Hepatocyte (in vitro differentiated cells): ENCODE results near the gene HHAT.

ENCODE experiments used
- EZH2phosphoT487 ChIP-seq: fragments of 200-600 bp; sonication (generic); IDR thresholded peaks from one replicate; pipeline ENCODE4 v1.6.1; 2018; ENCODE audit warnings: antibody characterized with exemption, mild to moderate bottlenecking, low read depth, moderate library complexity; ENCODE audit not compliant: unreplicated experiment, severe bottlenecking
- TF ChIP-seq, protein P1 (sequence below): fragments of 200-600 bp; sonication (generic); IDR thresholded peaks from 2 replicates; pipeline ENCODE4 v1.5.1; 2016; ENCODE audit warnings: antibody characterized with exemption, mild to moderate bottlenecking; ENCODE audit not compliant: poor library complexity

DNA sequence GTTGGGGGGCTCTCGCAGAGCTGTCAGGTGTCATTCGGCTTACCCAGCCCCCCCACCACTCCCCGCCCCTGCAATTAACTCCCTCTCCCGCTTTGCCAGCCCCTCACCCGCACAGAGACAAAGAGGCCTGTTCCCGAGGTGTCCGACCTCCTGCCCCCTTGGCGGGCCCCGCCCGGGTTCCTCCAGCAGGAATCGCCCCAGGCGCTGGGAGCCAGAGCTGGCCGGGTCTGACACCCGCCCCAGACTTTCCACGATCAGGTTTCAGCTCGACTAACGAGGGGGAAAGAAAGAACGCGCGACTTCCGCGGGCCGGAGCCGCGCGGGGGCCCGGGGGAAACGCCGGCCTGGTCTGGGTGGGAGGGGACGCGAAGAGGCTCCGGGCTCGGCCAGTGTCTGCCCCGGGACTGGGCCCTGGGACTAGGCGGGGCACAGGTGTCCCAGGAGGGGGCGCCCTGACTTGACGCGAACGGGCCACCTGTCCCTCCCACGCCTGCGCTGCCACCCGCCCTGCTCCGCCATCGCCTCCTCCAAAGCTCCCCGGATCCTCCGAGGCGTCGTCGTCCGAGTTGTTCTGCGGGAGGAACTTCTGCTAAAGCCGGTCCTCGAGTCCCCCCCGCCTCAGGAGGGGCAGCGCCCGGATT is 36.4 kb upstream of the HHAT start:
- TF ChIP-seq, protein P1, sequence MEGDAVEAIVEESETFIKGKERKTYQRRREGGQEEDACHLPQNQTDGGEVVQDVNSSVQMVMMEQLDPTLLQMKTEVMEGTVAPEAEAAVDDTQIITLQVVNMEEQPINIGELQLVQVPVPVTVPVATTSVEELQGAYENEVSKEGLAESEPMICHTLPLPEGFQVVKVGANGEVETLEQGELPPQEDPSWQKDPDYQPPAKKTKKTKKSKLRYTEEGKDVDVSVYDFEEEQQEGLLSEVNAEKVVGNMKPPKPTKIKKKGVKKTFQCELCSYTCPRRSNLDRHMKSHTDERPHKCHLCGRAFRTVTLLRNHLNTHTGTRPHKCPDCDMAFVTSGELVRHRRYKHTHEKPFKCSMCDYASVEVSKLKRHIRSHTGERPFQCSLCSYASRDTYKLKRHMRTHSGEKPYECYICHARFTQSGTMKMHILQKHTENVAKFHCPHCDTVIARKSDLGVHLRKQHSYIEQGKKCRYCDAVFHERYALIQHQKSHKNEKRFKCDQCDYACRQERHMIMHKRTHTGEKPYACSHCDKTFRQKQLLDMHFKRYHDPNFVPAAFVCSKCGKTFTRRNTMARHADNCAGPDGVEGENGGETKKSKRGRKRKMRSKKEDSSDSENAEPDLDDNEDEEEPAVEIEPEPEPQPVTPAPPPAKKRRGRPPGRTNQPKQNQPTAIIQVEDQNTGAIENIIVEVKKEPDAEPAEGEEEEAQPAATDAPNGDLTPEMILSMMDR: peak; percentile 45
- TF ChIP-seq EZH2phosphoT487: no peak
